HepG2 (cell line): Measurements from ENCODE around the gene LHX3. TPM values are rescaled to one million over a fixed set of nuclear protein-coding genes. Genes with fewer than 3 reads are reported as not detected.

Experiments
- ARID4A ChIP-seq: sonication (generic); formaldehyde crosslinking; IDR thresholded peaks from 2 replicates; pipeline ENCODE4 v1.5.0; 2020; ENCODE audit warnings: mild to moderate bottlenecking, missing genetic modification reagents, borderline replicate concordance
- RBAK ChIP-seq: sonication (generic); formaldehyde crosslinking; IDR thresholded peaks from 2 replicates; pipeline ENCODE4 v1.5.1; 2020; ENCODE audit warnings: mild to moderate bottlenecking, missing genetic modification reagents
- ZBTB40 ChIP-seq, 2 experiments: fragments of 450-650 bp in 1 of 2; sonication (generic) in 1 of 2; formaldehyde crosslinking in 1 of 2; IDR thresholded peaks; 2 replicates each; pipeline versions ENCODE4 v1.6.1 to v1.8.0; 2016 to 2022; ENCODE audit warnings: antibody characterized with exemption in 1 of 2, mild to moderate bottlenecking in 1 of 2, missing genetic modification reagents in 1 of 2
- ZHX2 ChIP-seq, 2 experiments: sonication (generic) in 1 of 2; formaldehyde crosslinking in 1 of 2; IDR thresholded peaks; 2 replicates each; pipeline versions ENCODE4 v1.6.1 to v1.9.0; 2014 to 2022; ENCODE audit warnings: antibody characterized with exemption in 1 of 2, borderline replicate concordance in 1 of 2, inconsistent platforms in 1 of 2, low read depth in 1 of 2, missing genetic modification reagents in 1 of 2
- ZSCAN9 ChIP-seq: IDR thresholded peaks from 2 replicates; pipeline ENCODE4 v1.6.1; 2016; ENCODE audit warnings: borderline replicate concordance
- polyA plus RNA-seq, 8 experiments: library from polyadenylated mRNA; depleted of rRNA in 3 of 8; stranded (reverse) in 7 of 8; unstranded in 1 of 8; fragments of >200 nt; fragmentation: Illumina TruSeq in 4 of 8; extraction: Trizol in 4 of 8; gene quantifications; 2 replicates each; pipeline versions ENCODE4 v1.2.1 to v1.2.3, GENCODE V29; 2011 to 2016; ENCODE audit warnings: low read depth in 4 of 8, missing spikeins in 1 of 8, mixed read lengths in 1 of 8; ENCODE audit not compliant: insufficient read depth in 1 of 8
- total RNA-seq, 5 experiments: library from RNA; depleted of rRNA; stranded (reverse); fragments of >200 nt; fragmentation: Illumina TruSeq; extraction: Trizol; gene quantifications; 2 replicates each; pipeline ENCODE4 v1.2.3, GENCODE V29; 2016; ENCODE audit warnings: low read depth in 1 of 5

The LHX3 gene
- total and polyA plus RNA-seq, 2 of the 13 experiments (the other 11 are each of a cell fraction or from before 2014, with no cell fraction given), result not detected

- TF ChIP-seq ARID4A (CRISPR knock-in tag), result peak; percentile 35; the same call in 1 of the 2 replicates
- no peak for TF ChIP-seq RBAK (CRISPR knock-in tag)
- no peak for TF ChIP-seq ZBTB40 (IDR thresholded peaks at IDR 0.05)
- TF ChIP-seq ZBTB40 (CRISPR knock-in tag; IDR thresholded peaks at IDR 0.05), result no peak
- no peak for TF ChIP-seq ZHX2 (IDR thresholded peaks at IDR 0.05; ENCODE audit: low read depth)
- TF ChIP-seq ZHX2 (CRISPR knock-in tag; IDR thresholded peaks at IDR 0.05; ENCODE audit: borderline replicate concordance), result no peak
- TF ChIP-seq ZSCAN9 (CRISPR knock-in tag), result no peak
Measured at GRCh38 chr9:136171009-136171800, 33.7 kb downstream of the LHX3 start (continued).
